Measurements from ENCODE around the gene BCKDHB. TPM values are rescaled to one million over a fixed set of nuclear protein-coding genes. Genes with fewer than 3 reads are reported as not detected.
"Not testable (repeated sequence)": the region's sequence is repeated elsewhere in the genome, so short reads cannot be mapped to it uniquely, and the experiment has no call there.

Gene BCKDHB
- total RNA-seq (2021; ENCODE audit: unreplicated experiment) = 16.4 TPM
- polyA plus RNA-seq (2012; ENCODE audit: insufficient read length) = 9.9 TPM
- percentile 69 among the genes with signal in this experiment for Bru-seq, nascent RNA
- percentile 67 among the genes with signal in this experiment for BruChase-seq, experiment 1, labeled RNA remaining after a 2-hour chase
- BruChase-seq, experiment 2, labeled RNA remaining after a 6-hour chase = percentile 60 among the genes with signal in this experiment
- long read RNA-seq, transcript BCKDHB-202 (11 exons, 1,514 nt) = major isoform, 21 of 45 reads
- long read RNA-seq, transcript BCKDHB-201 (10 exons, 3,692 nt) = minor isoform, 5 of 45 reads
- long read RNA-seq, partial matches to known transcripts = 8 of 45 reads
- long read RNA-seq, other reads (novel, unspliced or antisense) = 10 of 45 reads

- ChIA-PET POLR2A (interaction anchor here (0.6 to 0.7 kb wide), 2 partner anchors 17 to 22 kb away, joined by 3 to 5 read pairs; no protein-coding TSS in a partner anchor), CTCF (interaction anchor here (0.6 to 0.7 kb wide), 2 partner anchors 11 to 822 kb away, joined by 3 to 9 read pairs; no protein-coding TSS in a partner anchor)
- BruUV-seq (replicated peaks) = no TSS peak
- Histone ChIP-seq H3K9me3 (ENCODE audit: control insufficient read depth, insufficient read depth, low read depth, low read length) (no peaks in the 10 kb centered on the region), H3K36me3 (ENCODE audit: control insufficient read depth, insufficient read depth, low read length) (no peaks in the 10 kb centered on the region), H3K4me1 (ENCODE audit: control insufficient read depth, insufficient read depth, low read length) (peaks cover 12% of the 10 kb centered on the region), H3K27ac (ENCODE audit: low read length) (peak within 1 kb of the TSS; percentile 88), H3K4me3 (ENCODE audit: low read depth in 2 of 2, low read length in 2 of 2) (peak within 1 kb of the TSS; percentile 81 to 89), H3K27me3 (ENCODE audit: control insufficient read depth, insufficient read depth, low read length) (0 out of 2 replicates have a peak, but pooled peaks cover 2% of the 10 kb centered on the region)
- ATAC-seq (peak; percentile 100), DNase-seq (ENCODE audit: low read depth, low spot score) (peak; percentile 84)
- in situ Hi-C loops (cut with HindIII; ENCODE audit: low pct_unique_long_range_greater_than_20kb, low sequenced_read_pairs) (no loop called here), intact Hi-C loops (cut with micrococcal nuclease; ENCODE audit: unreplicated experiment) (no loop called here)
- TF ChIP-seq REST (IDR thresholded peaks at IDR 0.05; ENCODE audit: insufficient read depth in 1 of 2, low read depth in 2 of 2, low read length in 1 of 2) (no peak), CTCF (IDR thresholded peaks at IDR 0.05) (no peak), TCF7L2 (IDR thresholded peaks at IDR 0.05; ENCODE audit: low read depth, low read length) (no peak), POLR2AphosphoS5 (IDR thresholded peaks at IDR 0.05; ENCODE audit: low read depth, low read length) (peak; percentile 91), SIN3A (IDR thresholded peaks at IDR 0.05; ENCODE audit: borderline replicate concordance, insufficient read depth, low read depth, low read length) (peak; percentile 78; the same call in 1 of the 2 replicates)
Observed at GRCh38 chr6:80106418-80107235, at the start of gene BCKDHB. BCKDHB (plus strand) TSS chr6:80106671; CDS start chr6:80106694, 23 bp downstream.

- no peaks in the 10 kb centered on the region for H3K27me3 ChIP-seq (ENCODE audit: control insufficient read depth, insufficient read depth, low read length)
- intact Hi-C loops (cut with micrococcal nuclease; ENCODE audit: unreplicated experiment) (no loop called here), in situ Hi-C loops (cut with HindIII; ENCODE audit: low pct_unique_long_range_greater_than_20kb, low sequenced_read_pairs) (no loop called here)
- no peaks in the 10 kb centered on the region for H3K4me1 ChIP-seq (ENCODE audit: control insufficient read depth, insufficient read depth, low read length)
- no peak for ATAC-seq
- DNase-seq (ENCODE audit: low read depth, low spot score) = no peak
- no peak overlapping the region for H3K27ac ChIP-seq (ENCODE audit: low read length)
- ChIA-PET CTCF (no interaction called here), POLR2A (no interaction called here)
- no peaks in the 10 kb centered on the region for H3K36me3 ChIP-seq (ENCODE audit: control insufficient read depth, insufficient read depth, low read length)
- H3K9me3 ChIP-seq (ENCODE audit: control insufficient read depth, insufficient read depth, low read depth, low read length) = no peaks in the 10 kb centered on the region
- H3K4me3 ChIP-seq (ENCODE audit: low read depth in 2 of 2, low read length in 2 of 2) = no peak overlapping the region
- BruUV-seq (replicated peaks) = no TSS peak
- no peak for TF ChIP-seq SIN3A (IDR thresholded peaks at IDR 0.05; ENCODE audit: borderline replicate concordance, insufficient read depth, low read depth, low read length)
- TF ChIP-seq TCF7L2 (IDR thresholded peaks at IDR 0.05; ENCODE audit: low read depth, low read length) = no peak
- no peak for TF ChIP-seq CTCF (IDR thresholded peaks at IDR 0.05)
- no peak for TF ChIP-seq REST (IDR thresholded peaks at IDR 0.05; ENCODE audit: insufficient read depth in 1 of 2, low read depth in 2 of 2, low read length in 1 of 2)
- no peak for TF ChIP-seq POLR2AphosphoS5 (IDR thresholded peaks at IDR 0.05; ENCODE audit: low read depth, low read length)
Observed at GRCh38 chr6:80060774-80061173, 45.7 kb upstream of the BCKDHB start.

- H3K4me3 ChIP-seq (ENCODE audit: low read depth in 2 of 2, low read length in 2 of 2); POLR2A ChIA-PET; H3K4me1 ChIP-seq (ENCODE audit: control insufficient read depth, insufficient read depth, low read length); DNase-seq (ENCODE audit: low read depth, low spot score); CTCF ChIA-PET; H3K36me3 ChIP-seq (ENCODE audit: control insufficient read depth, insufficient read depth, low read length); BruUV-seq (replicated peaks); ATAC-seq; in situ Hi-C loops (cut with HindIII; ENCODE audit: low pct_unique_long_range_greater_than_20kb, low sequenced_read_pairs); intact Hi-C loops (cut with micrococcal nuclease; ENCODE audit: unreplicated experiment); H3K27me3 ChIP-seq (ENCODE audit: control insufficient read depth, insufficient read depth, low read length); H3K9me3 ChIP-seq (ENCODE audit: control insufficient read depth, insufficient read depth, low read depth, low read length); H3K27ac ChIP-seq (ENCODE audit: low read length): not testable (repeated sequence)
Observed at GRCh38 chr6:80068146-80068545, 38.3 kb upstream of the BCKDHB start.
